ENCODE data around the gene RASA4B. TPM values are rescaled to one million over a fixed set of nuclear protein-coding genes. Genes with fewer than 3 reads are reported as not detected.
A peak's percentile ranks its signal among the peaks of the same experiment; 100 is the strongest.

The RASA4B gene
- total and polyA plus RNA-seq, 9 of the 15 experiments (the other 6 are each of a cell fraction or from before 2014, with no cell fraction given) = 0.01 to 2.9 (median 1.5) TPM; not detected in 1

- TF ChIP-seq ZBTB33 (CRISPR knock-in tag; IDR thresholded peaks at IDR 0.05) (0 out of 2 replicates have a peak, but pooled peaks have one; percentile 25), ZBTB7A (IDR thresholded peaks at IDR 0.05; ENCODE audit: borderline replicate concordance, control insufficient read depth, low read depth, low read length) (no peak), RBFOX2 (IDR thresholded peaks at IDR 0.05; ENCODE audit: low read depth, low read length) (peak; percentile 62), TCF15 (CRISPR knock-in tag; IDR thresholded peaks at IDR 0.05) (no peak), ZFPM2 (CRISPR knock-in tag; IDR thresholded peaks at IDR 0.05) (no peak), ZC3H8 (IDR thresholded peaks at IDR 0.05) (no peak)
Measured at GRCh38 chr7:102469351-102469971, 48.1 kb downstream of the RASA4B start (continued).
